SK-N-SH (cell line): Measurements from ENCODE around the gene TMEFF1. TPM values are rescaled to one million over a fixed set of nuclear protein-coding genes. Genes with fewer than 3 reads are reported as not detected.

ENCODE experiments used
- CTCF ChIA-PET: fragments of 300-600, 350-600 bp; formaldehyde crosslinking; extraction: SDS; loops from one replicate; lab custom pipeline; 2021; lab: Yijun Ruan, JAX
- POLR2A ChIA-PET: fragments of 350-600 bp; sonication (Branson Sonifier 250); formaldehyde crosslinking; extraction: SDS; loops from one replicate; lab custom pipeline; 2020; ENCODE audit warnings: antibody characterized with exemption, inconsistent platforms; lab: Yijun Ruan, JAX
- DNase-seq: peaks from one replicate; pipeline ENCODE4 v3.0.0; 2012
- H2AFZ ChIP-seq: fragments of 200-600 bp; sonication (generic); 2 replicates; pipeline ENCODE4 v1.8.1; 2016; ENCODE audit warnings: antibody characterized with exemption, mild to moderate bottlenecking, low read depth
- H3F3A ChIP-seq: fragments of 200-600 bp; sonication (generic); replicated peaks from 2 replicates; pipeline ENCODE3; 2016; ENCODE audit warnings: antibody characterized with exemption, mild to moderate bottlenecking; ENCODE audit not compliant: insufficient read depth
- H3K27ac ChIP-seq, 2 experiments: fragments of 200-500 bp in 1 of 2; fragments of 200-600 bp in 1 of 2; sonication (Bioruptor generic) in 1 of 2; sonication (generic), shearing (Covaris generic) in 1 of 2; 2 replicates each; pipeline versions ENCODE4 v1.5.1 to v1.6.1; 2014 to 2016; ENCODE audit warnings: low read depth in 2 of 2, inconsistent platforms in 1 of 2, low read length in 1 of 2, mild to moderate bottlenecking in 1 of 2, mixed read lengths in 1 of 2
- H3K27me3 ChIP-seq: fragments of 200-600 bp; sonication (generic), shearing (Covaris generic); 2 replicates; pipeline ENCODE4 v1.6.1; 2016; ENCODE audit warnings: mixed run types; ENCODE audit not compliant: insufficient read depth
- H3K36me3 ChIP-seq, 2 experiments: fragments of 200-500 bp in 1 of 2; fragments of 200-600 bp in 1 of 2; sonication (Bioruptor generic) in 1 of 2; sonication (generic) in 1 of 2; replicated peaks in 1 of 2; 2 replicates each; pipeline versions ENCODE3 to v1.5.1; 2014 to 2016; ENCODE audit warnings: low read length in 1 of 2, mild to moderate bottlenecking in 1 of 2; ENCODE audit not compliant: insufficient read depth in 2 of 2, control insufficient read depth in 1 of 2
- H3K4me1 ChIP-seq, 2 experiments: fragments of 200-500 bp in 1 of 2; fragments of 200-600 bp in 1 of 2; sonication (Bioruptor generic) in 1 of 2; sonication (generic), shearing (Covaris generic) in 1 of 2; 2 replicates each; pipeline versions ENCODE4 v1.5.1 to v1.6.1; 2014 to 2016; ENCODE audit warnings: low read depth in 1 of 2, low read length in 1 of 2, mixed run types in 1 of 2; ENCODE audit not compliant: insufficient read depth in 2 of 2, control insufficient read depth in 1 of 2
- H3K4me2 ChIP-seq: fragments of 200-600 bp; sonication (generic), shearing (Covaris generic); 2 replicates; pipeline ENCODE4 v1.6.1; 2017; ENCODE audit warnings: mixed run types
- H3K4me3 ChIP-seq, 2 experiments: fragments of 200-500 bp in 1 of 2; fragments of 200-600 bp in 1 of 2; sonication (Bioruptor generic) in 1 of 2; sonication (generic), shearing (Covaris generic) in 1 of 2; 2 replicates each; pipeline versions ENCODE4 v1.5.1 to v1.8.1; 2014 to 2016; ENCODE audit warnings: low read depth in 2 of 2, inconsistent platforms in 1 of 2, low read length in 1 of 2, mild to moderate bottlenecking in 1 of 2, mixed read lengths in 1 of 2, moderate library complexity in 1 of 2
- H3K79me2 ChIP-seq: fragments of 200-600 bp; sonication (generic); 2 replicates; pipeline ENCODE4 v1.8.1; 2017; ENCODE audit warnings: mild to moderate bottlenecking; ENCODE audit not compliant: insufficient read depth
- H3K9ac ChIP-seq: fragments of 200-600 bp; sonication (generic); 2 replicates; pipeline ENCODE4 v1.6.1; 2017; ENCODE audit warnings: mixed run types
- H3K9me2 ChIP-seq: fragments of 200-600 bp; sonication (generic); 2 replicates; pipeline ENCODE4 v1.6.1; 2017; ENCODE audit warnings: mixed run types
- H3K9me3 ChIP-seq: fragments of 200-600 bp; sonication (generic); 2 replicates; pipeline ENCODE4 v1.6.1; 2017; ENCODE audit warnings: mixed run types, mild to moderate bottlenecking, moderate library complexity
- H4K20me1 ChIP-seq: fragments of 200-600 bp; sonication (generic); 2 replicates; pipeline ENCODE4 v1.6.1; 2017; ENCODE audit warnings: mild to moderate bottlenecking, mixed run types; ENCODE audit not compliant: insufficient read depth
- CHD2 ChIP-seq: fragments of 150-350 bp; IDR thresholded peaks from 2 replicates; pipeline ENCODE4 v1.6.1; 2018; ENCODE audit warnings: low read length; ENCODE audit not compliant: partially characterized antibody
- CTCF ChIP-seq: fragments of 200-600 bp; sonication (generic); IDR thresholded peaks from 2 replicates; pipeline ENCODE4 v1.6.1; 2017; ENCODE audit warnings: antibody characterized with exemption, mild to moderate bottlenecking, moderate library complexity
- EP300 ChIP-seq, 2 experiments: IDR thresholded peaks; 2 replicates each; pipeline versions ENCODE4 v1.4.0 to v1.6.1; 2012; ENCODE audit warnings: borderline replicate concordance in 1 of 2, low read depth in 1 of 2, low read length in 1 of 2
- EZH2phosphoT487 ChIP-seq: fragments of 200-600 bp; sonication (generic); IDR thresholded peaks from 2 replicates; pipeline ENCODE4 v1.6.1; 2017; ENCODE audit warnings: low read depth, mixed run types, mild to moderate bottlenecking, antibody characterized with exemption, moderate library complexity, borderline replicate concordance
- FOSL2 ChIP-seq: IDR thresholded peaks from 2 replicates; pipeline ENCODE4 v1.4.0; 2012; ENCODE audit warnings: low read depth, mild to moderate bottlenecking, moderate library complexity, borderline replicate concordance
- FOXJ3 ChIP-seq: sonication (generic); formaldehyde crosslinking; IDR thresholded peaks from 2 replicates; pipeline ENCODE4 v1.5.1; 2020; ENCODE audit warnings: mild to moderate bottlenecking, missing genetic modification reagents
- GABPA ChIP-seq: IDR thresholded peaks from 2 replicates; pipeline ENCODE4 v1.4.0; 2012; ENCODE audit warnings: low read depth, mild to moderate bottlenecking
- MAX ChIP-seq: IDR thresholded peaks from 2 replicates; pipeline ENCODE4 v1.4.0; 2012; ENCODE audit warnings: low read depth
- RAD21 ChIP-seq: IDR thresholded peaks from 2 replicates; pipeline ENCODE4 v1.6.1; 2012; ENCODE audit warnings: mild to moderate bottlenecking, low read length
- RCOR1 ChIP-seq: fragments of 150-350 bp; IDR thresholded peaks from 2 replicates; pipeline ENCODE4 v1.6.1; 2017; ENCODE audit warnings: antibody characterized with exemption, low read length
- REST ChIP-seq: IDR thresholded peaks from 2 replicates; pipeline ENCODE4 v1.6.1; 2012; ENCODE audit warnings: mild to moderate bottlenecking, low read depth, low read length, moderate library complexity
- RFX5 ChIP-seq: IDR thresholded peaks from 2 replicates; pipeline ENCODE4 v1.6.1; 2012; ENCODE audit warnings: mild to moderate bottlenecking, improper control_type of control experiment, low read length
- SMC3 ChIP-seq: IDR thresholded peaks from 2 replicates; pipeline ENCODE4 v1.6.1; 2012; ENCODE audit warnings: low read depth, low read length, improper control_type of control experiment
- TCF12 ChIP-seq: IDR thresholded peaks from 2 replicates; pipeline ENCODE4 v1.4.0; 2012
- TEAD4 ChIP-seq: IDR thresholded peaks from 2 replicates; pipeline ENCODE4 v1.4.0; 2012; ENCODE audit warnings: mild to moderate bottlenecking, borderline replicate concordance; ENCODE audit not compliant: insufficient read depth
- USF1 ChIP-seq: IDR thresholded peaks from 2 replicates; pipeline ENCODE4 v1.4.0; 2012; ENCODE audit warnings: low read depth, borderline replicate concordance
- YY1 ChIP-seq: IDR thresholded peaks from 2 replicates; pipeline ENCODE4 v1.4.0; 2012; ENCODE audit warnings: low read depth, mild to moderate bottlenecking
- WGBS: methylation state at CpG from one replicate; pipeline ENCODE4 v1.1.6; 2017; ENCODE audit warnings: low lambda C conversion rate; 5-methylcytosine and 5-hydroxymethylcytosine counted together
- polyA plus RNA-seq, 3 experiments: library from polyadenylated mRNA; depleted of rRNA; stranded (reverse); fragments of >200 nt; gene quantifications; 2 replicates each; pipeline ENCODE4 v1.2.3, GENCODE V29; 2012
- TF ChIP-seq, protein P1 (sequence below): IDR thresholded peaks from 2 replicates; pipeline ENCODE4 v1.4.0; 2012; ENCODE audit warnings: low read depth, borderline replicate concordance

The TMEFF1 gene
- polyA plus RNA-seq, 1 of the 3 experiments (the other 2 are of a cell fraction) = 2.5 TPM

DNA sequence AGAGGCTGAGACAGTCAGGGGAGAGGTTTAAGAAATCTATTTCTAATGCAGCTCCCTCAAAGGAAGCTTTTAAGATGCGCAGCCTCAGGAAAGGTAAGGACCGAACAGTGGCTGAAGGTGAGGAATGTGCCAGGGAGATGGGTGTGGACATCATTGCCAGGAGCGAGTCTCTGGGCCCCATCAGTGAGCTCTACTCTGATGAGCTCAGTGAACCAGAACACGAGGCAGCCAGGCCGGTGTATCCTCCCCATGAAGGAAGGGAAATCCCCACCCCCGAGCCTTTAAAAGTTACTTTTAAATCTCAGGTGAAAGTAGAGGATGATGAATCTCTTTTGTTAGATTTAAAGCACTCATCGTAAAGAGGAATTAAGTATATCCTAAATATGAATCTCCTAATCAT, 113.1 kb downstream of the TMEFF1 start:
- no peak overlapping the region for H3K4me2 ChIP-seq
- 93% methylated on average over 7 of the region's 7 CpGs for WGBS
- no peak overlapping the region for H3K27ac ChIP-seq
- no peaks in the 10 kb centered on the region for H3K27me3 ChIP-seq
- H4K20me1 ChIP-seq = no peaks in the 10 kb centered on the region
- no peak overlapping the region for H3K9ac ChIP-seq
- no peak overlapping the region for H3K4me3 ChIP-seq
- no peak for DNase-seq
- ChIA-PET POLR2A (no interaction called here), CTCF (interaction anchor here (2.9 kb wide), 1 partner anchor 10 kb away, joined by 14 read pairs; no protein-coding TSS in a partner anchor)
- no peaks in the 10 kb centered on the region for H3K9me3 ChIP-seq
- H3K36me3 ChIP-seq = peaks cover 0 to 2% of the 10 kb centered on the region in 2 experiments
- TF ChIP-seq RCOR1 (no peak), SMC3 (no peak), TEAD4 (no peak), RAD21 (no peak), EZH2phosphoT487 (no peak), FOSL2 (no peak), REST (no peak), USF1 (no peak), FOXJ3 (CRISPR knock-in tag) (no peak), MAX (no peak), GABPA (no peak), EP300 (IDR thresholded peaks at IDR 0.05; ENCODE audit: borderline replicate concordance in 1 of 2, low read depth in 1 of 2, low read length in 1 of 2) (no peak), YY1 (no peak), CHD2 (no peak), CTCF (no peak), RFX5 (no peak), TCF12 (no peak)
- TF ChIP-seq, protein P1, sequence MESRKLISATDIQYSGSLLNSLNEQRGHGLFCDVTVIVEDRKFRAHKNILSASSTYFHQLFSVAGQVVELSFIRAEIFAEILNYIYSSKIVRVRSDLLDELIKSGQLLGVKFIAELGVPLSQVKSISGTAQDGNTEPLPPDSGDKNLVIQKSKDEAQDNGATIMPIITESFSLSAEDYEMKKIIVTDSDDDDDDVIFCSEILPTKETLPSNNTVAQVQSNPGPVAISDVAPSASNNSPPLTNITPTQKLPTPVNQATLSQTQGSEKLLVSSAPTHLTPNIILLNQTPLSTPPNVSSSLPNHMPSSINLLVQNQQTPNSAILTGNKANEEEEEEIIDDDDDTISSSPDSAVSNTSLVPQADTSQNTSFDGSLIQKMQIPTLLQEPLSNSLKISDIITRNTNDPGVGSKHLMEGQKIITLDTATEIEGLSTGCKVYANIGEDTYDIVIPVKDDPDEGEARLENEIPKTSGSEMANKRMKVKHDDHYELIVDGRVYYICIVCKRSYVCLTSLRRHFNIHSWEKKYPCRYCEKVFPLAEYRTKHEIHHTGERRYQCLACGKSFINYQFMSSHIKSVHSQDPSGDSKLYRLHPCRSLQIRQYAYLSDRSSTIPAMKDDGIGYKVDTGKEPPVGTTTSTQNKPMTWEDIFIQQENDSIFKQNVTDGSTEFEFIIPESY = no peak
- TF ChIP-seq, all 33 proteins: peak for 0
- Histone ChIP-seq H3K79me2 (no peaks in the 10 kb centered on the region), H2AFZ (no peak overlapping the region), H3K9me2 (no peaks in the 10 kb centered on the region), H3K4me1 (peaks cover 0 to 25% of the 10 kb centered on the region in 2 experiments; a peak in 1 of 4 replicates), H3F3A (peaks cover 30% of the 10 kb centered on the region)
